Stimulated activated CD8-positive, alpha-beta memory T cell treated with anti-CD3 and anti-CD28 coated beads, Interleukin-2, amount 100 ng/mL, for 1 hour (primary cell): ENCODE measurements around the gene SRSF9.
A peak's percentile ranks its signal among the peaks of the same experiment; 100 is the strongest.
"Not testable (repeated sequence)": the region's sequence is repeated elsewhere in the genome, so short reads cannot be mapped to it uniquely, and the experiment has no call there.

Experiments used
- DNase-seq, 2 donors: peaks; one replicate each; pipeline ENCODE4 v3.0.0-alpha.2; 2020; ENCODE audit warnings: low read depth in 2 of 2

Gene SRSF9

GRCh38 chr12:120469450-120470149, at the start of gene SRSF9:
Gene SRSF9, minus strand, starts transcription at chr12:120469748. Its CDS starts 139 bp downstream, at chr12:120469609.
- DNase-seq: peak; percentile 92 to 95

- DNase-seq: not testable (repeated sequence)
Observed at GRCh38 chr12:120519324-120519723, 49.8 kb upstream of the SRSF9 start.

- DNase-seq: no peak
Observed at GRCh38 chr12:120515496-120515895, 45.9 kb upstream of the SRSF9 start.

- no peak for DNase-seq
Observed at GRCh38 chr12:120514002-120514401, 44.5 kb upstream of the SRSF9 start.

GRCh38 chr12:120508537-120508936, 39.0 kb upstream of the SRSF9 start:
- DNase-seq: no peak

- DNase-seq: no peak
Observed at GRCh38 chr12:120504587-120504986, 35.0 kb upstream of the SRSF9 start.

GRCh38 chr12:120500581-120500980, 31.0 kb upstream of the SRSF9 start:
- DNase-seq: no peak

GRCh38 chr12:120498870-120499515, 29.4 kb upstream of the SRSF9 start:
- no peak for DNase-seq

GRCh38 chr12:120497524-120498150, 28.1 kb upstream of the SRSF9 start:
- no peak for DNase-seq

GRCh38 chr12:120496413-120497340, 27.1 kb upstream of the SRSF9 start:
- peak; percentile 20 to 27 for DNase-seq

- DNase-seq: peak; percentile 94
Observed at GRCh38 chr12:120495731-120496412, 26.3 kb upstream of the SRSF9 start, which contains the start of gene DYNLL1. Gene DYNLL1, plus strand, starts transcription at chr12:120496113. Its CDS starts 309 bp downstream, at chr12:120496422.

GRCh38 chr12:120495186-120495730, 25.7 kb upstream of the SRSF9 start:
- no peak for DNase-seq

GRCh38 chr12:120490833-120491512, 21.4 kb upstream of the SRSF9 start:
- DNase-seq: no peak

- no peak for DNase-seq
Observed at GRCh38 chr12:120490325-120490724, 20.8 kb upstream of the SRSF9 start.

GRCh38 chr12:120489018-120489417, 19.5 kb upstream of the SRSF9 start:
- no peak for DNase-seq

- DNase-seq: no peak
Observed at GRCh38 chr12:120488057-120488640, 18.6 kb upstream of the SRSF9 start.

- not testable (repeated sequence) for DNase-seq
Observed at GRCh38 chr12:120487552-120487951, 18.0 kb upstream of the SRSF9 start.

- no peak for DNase-seq
Observed at GRCh38 chr12:120485961-120486881, 16.7 kb upstream of the SRSF9 start.

- no peak for DNase-seq
Observed at GRCh38 chr12:120483621-120484020, 14.1 kb upstream of the SRSF9 start.
